Measurements from ENCODE around the gene EIF5A.

The EIF5A gene

DNA sequence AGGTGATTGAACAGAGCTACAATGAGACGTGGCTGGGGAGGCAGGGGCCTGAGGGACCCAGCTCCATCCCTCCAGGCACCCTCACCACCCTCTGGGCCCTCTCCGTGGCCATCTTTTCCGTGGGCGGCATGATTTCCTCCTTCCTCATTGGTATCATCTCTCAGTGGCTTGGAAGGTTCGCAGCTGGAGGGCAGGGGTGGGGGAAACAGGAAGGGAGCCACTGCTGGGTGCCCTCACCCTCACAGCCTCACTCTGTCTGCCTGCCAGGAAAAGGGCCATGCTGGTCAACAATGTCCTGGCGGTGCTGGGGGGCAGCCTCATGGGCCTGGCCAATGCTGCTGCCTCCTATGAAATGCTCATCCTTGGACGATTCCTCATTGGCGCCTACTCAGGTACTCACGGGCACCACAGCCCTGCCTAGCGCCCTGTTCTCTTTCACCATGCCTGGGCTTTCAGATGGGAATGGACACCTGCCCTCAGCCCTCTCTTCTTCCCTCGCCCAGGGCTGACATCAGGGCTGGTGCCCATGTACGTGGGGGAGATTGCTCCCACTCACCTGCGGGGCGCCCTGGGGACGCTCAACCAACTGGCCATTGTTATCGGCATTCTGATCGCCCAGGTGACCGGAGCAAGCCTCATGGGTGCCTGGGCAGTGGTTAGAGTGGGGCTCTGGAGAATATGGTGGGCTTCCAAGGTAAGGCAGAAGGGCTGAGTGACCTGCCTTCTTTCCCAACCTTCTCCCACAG is 23.8 kb upstream of the EIF5A start:
- in situ Hi-C loops (cut with HindIII; ENCODE audit: low pct_ligation_motif_present, low pct_unique_long_range_greater_than_20kb, low sequenced_read_pairs), result no loop called here
- DNase-seq, result no peak

DNA sequence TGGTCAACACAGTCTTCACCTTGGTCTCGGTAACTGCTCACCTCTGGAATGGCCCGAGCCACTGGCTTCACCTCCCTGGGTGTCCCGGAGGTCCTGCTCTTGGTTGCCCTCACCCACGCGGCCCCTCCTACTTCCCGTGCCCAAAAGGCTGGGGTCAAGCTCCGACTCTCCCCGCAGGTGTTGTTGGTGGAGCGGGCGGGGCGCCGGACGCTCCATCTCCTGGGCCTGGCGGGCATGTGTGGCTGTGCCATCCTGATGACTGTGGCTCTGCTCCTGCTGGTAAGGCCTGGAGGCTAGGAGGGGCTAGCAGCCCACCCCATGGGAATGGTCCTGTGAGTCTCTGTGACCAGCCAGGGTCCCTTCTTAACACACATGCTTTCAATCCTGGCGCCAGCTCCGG is 22.5 kb upstream of the EIF5A start:
- no peak for DNase-seq
- in situ Hi-C loops (cut with HindIII; ENCODE audit: low pct_ligation_motif_present, low pct_unique_long_range_greater_than_20kb, low sequenced_read_pairs), result no loop called here

DNA sequence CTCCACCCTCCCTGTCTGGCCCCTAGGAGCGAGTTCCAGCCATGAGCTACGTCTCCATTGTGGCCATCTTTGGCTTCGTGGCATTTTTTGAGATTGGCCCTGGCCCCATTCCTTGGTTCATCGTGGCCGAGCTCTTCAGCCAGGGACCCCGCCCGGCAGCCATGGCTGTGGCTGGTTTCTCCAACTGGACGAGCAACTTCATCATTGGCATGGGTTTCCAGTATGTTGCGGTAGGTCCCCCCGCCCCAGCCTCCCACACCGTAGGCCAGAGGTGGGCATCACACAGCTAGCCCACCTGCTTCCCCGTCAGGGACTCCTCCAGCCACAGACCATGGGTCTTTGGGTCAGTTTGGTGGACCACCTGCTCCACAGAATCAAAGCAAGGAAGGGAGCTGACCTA is 21.7 kb upstream of the EIF5A start:
- no peak for DNase-seq
- in situ Hi-C loops (cut with HindIII; ENCODE audit: low pct_ligation_motif_present, low pct_unique_long_range_greater_than_20kb, low sequenced_read_pairs), result no loop called here

DNA sequence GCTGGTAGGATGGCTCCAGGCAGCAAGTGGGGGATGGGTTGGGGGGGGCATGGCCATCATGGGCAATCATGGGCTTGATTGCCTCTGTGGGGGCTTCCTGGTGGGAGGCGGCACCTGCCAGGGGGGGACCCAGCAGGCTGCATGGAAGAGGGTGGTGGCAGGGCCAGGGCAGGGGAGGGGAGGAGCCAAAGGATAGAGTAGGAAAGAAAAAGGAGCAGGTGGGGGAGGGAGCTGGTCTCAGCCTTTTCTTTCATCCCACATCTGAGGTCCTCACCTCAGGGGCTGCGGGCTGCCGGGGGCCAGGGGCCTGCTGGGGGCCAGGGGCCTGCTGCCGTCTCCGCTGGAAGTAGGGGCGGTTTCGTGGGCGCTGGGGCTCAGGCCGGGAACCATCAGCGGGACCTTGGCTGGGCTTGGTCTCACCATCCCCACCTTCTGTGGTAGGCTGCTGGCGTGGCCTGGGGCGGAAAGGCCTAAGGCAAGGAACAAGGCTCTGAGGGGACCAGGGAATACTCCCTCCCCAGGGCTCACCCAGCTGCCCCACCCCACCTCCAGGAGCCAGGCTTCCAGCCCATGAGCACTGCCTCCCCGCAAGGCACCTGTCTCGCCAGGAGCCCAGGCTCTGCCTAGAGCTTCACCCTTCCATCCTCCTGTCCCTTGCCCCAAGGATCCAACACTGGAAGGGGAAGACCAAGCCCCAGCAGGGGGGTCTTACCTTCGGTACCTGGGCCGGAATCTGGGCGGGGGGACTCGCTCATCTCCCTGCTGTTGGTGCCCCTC is 18.0 kb upstream of the EIF5A start:
- in situ Hi-C loops (cut with HindIII; ENCODE audit: low pct_ligation_motif_present, low pct_unique_long_range_greater_than_20kb, low sequenced_read_pairs), result no loop called here

DNA sequence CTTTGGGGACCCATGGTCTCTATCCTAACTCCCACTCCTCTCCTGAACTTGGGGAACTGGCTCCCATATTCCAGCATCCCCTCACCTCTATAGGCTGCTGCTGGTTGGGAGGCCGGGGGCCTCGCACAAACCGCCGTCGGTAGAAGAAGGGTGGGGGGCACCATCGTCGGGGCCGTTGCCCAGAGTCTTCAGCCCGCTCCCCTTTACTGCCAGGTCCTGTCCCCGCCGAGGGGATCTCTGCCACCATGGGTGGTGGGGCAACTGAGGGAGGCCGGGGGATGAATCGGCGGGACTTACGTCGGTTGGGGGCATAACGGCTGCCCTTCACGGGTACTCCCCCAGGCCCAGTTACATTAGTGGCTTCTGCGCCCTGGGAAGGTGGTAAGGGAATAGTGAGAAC is 17.3 kb upstream of the EIF5A start:
- in situ Hi-C loops (cut with HindIII; ENCODE audit: low pct_ligation_motif_present, low pct_unique_long_range_greater_than_20kb, low sequenced_read_pairs), result no loop called here

More for the DNA sequence above, 18.0 kb upstream of the EIF5A start:
- no peak for DNase-seq

DNA sequence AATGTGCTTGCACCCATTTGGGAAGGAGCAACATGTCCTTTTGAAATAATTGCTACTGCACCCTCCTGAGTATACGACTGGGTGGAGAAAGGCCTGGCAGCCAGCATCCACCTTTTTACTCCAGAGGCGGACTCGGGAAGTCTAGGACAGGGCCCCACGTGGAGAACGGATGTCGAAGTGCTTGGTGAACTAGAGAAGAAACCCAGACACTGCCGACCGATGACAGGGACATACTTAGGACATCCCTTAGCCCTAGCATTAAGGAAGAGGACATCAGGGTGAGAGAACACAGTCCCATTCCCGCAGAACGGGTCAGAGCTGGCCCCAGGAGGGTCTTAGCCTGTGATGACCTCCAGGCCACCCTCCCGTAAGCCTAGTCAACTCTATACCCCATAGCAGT is 16.7 kb upstream of the EIF5A start:
- in situ Hi-C loops (cut with HindIII; ENCODE audit: low pct_ligation_motif_present, low pct_unique_long_range_greater_than_20kb, low sequenced_read_pairs), result no loop called here
- DNase-seq, result no peak

More for the DNA sequence above, 17.3 kb upstream of the EIF5A start:
- DNase-seq, result no peak

DNA sequence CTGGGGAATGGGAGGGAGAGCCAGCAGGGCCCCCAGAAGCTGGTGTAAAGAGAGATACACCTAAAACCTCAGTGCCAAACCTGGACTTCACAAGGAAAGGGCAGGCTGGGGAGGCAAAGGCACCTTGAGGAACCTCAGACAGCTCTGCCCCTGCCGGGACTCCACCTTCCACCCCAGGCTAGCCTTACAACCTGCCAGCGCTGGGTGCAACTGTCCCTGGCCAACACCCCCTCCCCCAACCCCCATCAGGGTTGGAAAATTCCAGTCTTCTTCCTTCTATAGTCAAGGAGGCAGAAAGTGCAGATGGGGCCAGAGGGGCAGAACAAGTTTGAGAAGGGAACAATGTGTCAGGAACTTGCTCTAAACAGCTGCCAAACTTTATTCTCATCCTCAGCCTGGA is 15.2 kb upstream of the EIF5A start:
- no peak for DNase-seq
- in situ Hi-C loops (cut with HindIII; ENCODE audit: low pct_ligation_motif_present, low pct_unique_long_range_greater_than_20kb, low sequenced_read_pairs), result no loop called here

DNA sequence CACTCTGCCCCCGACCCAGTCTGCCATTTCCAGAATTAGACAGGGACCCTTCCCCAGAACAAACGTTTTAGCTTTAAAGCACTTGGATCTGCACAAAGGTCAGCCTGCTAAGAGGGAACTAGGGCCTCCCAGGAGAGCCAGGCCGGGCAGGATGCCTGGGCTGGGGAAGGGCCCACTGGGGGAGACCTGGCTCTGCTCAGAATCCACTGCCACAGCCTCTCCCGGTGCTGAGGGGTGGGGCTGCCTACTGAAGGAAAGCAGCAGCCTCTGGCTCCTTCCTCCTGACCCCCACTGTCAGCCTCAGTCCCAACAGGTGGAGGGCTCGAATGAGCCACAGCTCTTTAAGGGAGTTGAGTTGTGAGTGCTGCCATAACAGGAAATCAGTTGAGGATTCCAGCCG is 14.7 kb upstream of the EIF5A start:
- no peak for DNase-seq
- in situ Hi-C loops (cut with HindIII; ENCODE audit: low pct_ligation_motif_present, low pct_unique_long_range_greater_than_20kb, low sequenced_read_pairs), result no loop called here

DNA sequence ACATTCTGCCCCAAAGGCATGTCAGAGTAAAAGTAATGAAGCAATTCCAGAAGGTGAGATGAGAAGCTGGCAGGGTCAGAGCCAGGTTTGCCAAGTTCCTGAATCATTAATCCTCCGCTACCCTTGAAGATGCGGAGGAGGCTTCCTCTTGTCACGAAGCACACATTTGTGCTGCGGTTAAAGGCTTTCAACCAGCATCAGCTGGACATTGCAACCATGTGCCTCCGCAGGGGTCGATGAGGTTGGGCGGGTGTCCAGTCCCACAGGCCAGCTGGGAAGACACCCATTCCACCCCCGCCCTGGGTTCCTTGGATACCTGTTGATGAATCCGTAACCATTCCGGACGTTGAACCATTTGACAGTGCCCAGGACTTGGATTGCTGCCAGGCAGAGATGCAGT is 14.3 kb upstream of the EIF5A start:
- in situ Hi-C loops (cut with HindIII; ENCODE audit: low pct_ligation_motif_present, low pct_unique_long_range_greater_than_20kb, low sequenced_read_pairs), result no loop called here
- DNase-seq, result peak; percentile 42

DNA sequence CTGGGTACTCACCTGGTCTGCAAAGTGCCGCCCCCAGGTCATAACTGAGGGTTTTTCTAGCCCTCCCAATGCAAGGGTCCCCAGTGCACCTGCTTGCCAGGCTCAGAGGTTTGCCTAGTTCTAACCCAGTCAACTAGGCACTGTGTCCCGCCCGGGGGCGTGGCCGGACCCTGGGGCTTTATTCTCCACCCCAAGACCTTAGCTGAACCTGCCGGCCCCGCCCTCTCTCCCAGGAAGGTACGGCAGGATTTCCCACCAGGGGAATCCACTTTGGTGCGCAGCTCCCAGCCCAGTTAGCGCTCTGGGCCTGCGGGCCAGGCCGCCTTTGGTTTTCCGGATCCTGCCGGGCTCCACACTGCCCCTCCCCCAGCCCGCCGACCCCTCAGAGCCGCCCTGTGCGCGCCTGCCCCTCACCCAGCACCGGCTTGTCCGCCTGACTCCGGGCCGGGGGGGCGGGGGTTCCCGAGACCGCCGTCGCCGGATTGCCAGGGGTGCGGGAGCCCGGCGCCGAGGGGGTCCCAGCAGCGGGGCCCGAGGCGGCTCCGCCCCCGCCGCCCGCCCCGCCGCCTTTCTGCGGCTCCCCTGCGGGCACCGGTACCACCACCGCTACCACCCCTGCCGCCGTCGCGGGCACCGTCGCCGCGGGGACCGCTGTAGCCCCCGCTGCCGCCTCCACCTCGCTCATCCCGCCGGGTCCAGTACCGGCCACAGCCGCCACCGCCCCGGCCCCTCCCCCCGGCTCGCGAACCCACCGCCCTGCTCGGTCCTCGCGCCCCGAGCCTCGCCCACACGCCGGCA is 13.4 kb upstream of the EIF5A start:
- DNase-seq, result no peak
- in situ Hi-C loops (cut with HindIII; ENCODE audit: low pct_ligation_motif_present, low pct_unique_long_range_greater_than_20kb, low sequenced_read_pairs), result no loop called here

DNA sequence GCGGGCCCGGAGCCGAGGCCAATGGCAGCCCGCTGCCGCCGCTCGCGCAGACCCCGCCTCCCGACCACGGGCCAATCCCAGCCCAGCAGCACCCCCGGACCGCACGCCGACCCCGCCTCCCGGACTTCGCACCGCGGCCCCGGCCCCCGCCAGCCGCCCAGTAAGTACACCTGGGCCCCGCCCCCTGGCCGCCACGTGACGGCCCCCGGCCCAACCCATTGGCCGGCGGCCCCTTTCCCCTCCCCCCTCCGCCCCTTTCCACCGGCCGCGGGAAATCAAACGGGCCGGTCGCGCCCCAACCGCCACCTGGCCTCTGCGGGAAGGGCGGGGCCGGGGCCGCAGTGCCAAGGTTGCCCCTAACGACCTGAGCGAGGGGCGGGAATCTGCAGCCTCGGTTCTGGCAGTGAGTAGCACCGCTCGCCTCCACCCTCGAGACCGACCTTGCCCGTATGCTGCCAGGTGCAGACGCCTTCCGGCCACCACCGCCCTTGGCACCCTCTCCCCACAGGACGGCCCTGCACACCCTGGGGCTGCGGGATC is 12.7 kb upstream of the EIF5A start, which contains the start of gene YBX2:
TSS of gene YBX2 (minus strand) at position 26 of the 540 bp plus-strand sequence. CDS start 139 bp downstream, outside the sequence.
- in situ Hi-C loops (cut with HindIII; ENCODE audit: low pct_ligation_motif_present, low pct_unique_long_range_greater_than_20kb, low sequenced_read_pairs), result no loop called here
- DNase-seq, result no peak

DNA sequence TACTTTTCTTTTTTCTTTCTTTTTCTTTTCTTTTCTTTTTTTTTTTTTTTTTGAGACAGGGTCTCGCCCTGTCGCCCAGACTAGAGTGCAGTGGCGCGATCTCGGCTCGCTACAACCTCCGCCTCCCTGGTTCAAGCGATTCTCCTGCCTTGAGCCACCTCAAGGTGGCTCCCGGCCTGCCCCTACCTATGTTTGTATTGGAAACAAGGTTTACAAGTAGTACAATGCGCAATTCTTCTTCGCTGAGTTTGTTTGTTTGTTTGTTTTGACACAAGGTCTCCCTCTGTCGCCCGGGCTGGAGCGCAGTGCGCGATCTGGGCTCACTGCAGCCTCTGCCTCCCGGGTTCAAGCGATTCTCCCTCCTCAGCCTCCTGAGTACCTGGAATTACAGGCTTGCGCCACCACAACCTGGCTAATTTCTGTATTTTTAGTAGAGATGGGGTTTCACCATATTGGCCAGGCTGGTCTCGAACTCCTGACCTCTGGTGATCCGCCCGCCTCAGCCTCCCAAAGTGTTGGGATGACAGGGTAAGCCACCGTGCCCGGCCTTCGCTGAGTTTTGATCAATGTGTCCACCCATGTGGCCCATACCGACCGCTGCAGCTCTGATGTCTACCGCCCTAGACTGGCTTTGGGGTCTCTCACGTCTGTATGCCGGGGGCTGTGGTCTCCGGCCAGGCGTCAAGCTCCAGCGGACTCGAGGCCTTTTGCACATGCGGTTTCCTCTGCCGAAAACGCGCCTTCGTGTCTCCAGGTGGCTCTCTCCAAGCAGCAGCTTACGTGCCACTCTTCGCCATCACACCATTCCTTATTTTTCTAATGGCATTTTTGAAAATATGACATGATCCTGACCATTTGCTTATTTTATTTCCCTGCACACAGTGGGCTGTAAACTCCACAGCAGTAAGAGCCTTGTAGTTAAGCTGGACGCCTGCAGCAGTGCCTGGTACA is 11.9 kb upstream of the EIF5A start:
- in situ Hi-C loops (cut with HindIII; ENCODE audit: low pct_ligation_motif_present, low pct_unique_long_range_greater_than_20kb, low sequenced_read_pairs), result no loop called here
- DNase-seq, result no peak

DNA sequence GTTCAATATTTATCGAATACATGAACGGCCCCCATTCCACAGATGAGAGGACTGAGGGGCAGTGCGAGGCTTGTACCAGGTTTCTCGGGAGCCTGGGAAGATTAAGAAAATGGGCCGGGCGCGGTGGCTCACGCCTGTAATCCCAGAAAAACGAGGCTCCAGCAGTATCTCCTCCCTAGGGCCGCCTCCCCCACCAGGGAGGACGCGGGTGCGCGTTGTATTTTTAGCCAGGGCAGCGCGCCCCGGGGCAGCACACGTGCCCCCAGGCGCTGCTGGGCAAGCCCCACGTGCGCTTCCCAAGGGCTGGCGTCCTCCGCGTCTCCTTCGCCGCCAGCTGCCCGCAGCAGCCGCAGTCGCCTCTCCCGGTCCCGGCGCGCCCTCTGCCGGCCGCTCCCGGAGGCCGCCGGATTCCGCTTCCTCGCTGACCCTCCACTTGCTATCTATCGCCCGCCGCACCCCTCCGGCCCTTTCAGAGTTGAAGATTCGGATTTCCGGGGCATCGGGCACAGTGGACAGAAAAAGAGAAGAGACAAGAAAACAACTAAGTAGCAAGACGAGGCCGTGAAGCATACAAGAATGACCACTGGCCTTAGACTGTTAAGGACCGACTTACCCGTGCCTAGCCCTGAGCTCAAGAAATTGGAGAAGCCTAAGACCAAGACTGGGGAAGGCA is 11.1 kb upstream of the EIF5A start:
- peak; percentile 86 for DNase-seq
- in situ Hi-C loops (cut with HindIII; ENCODE audit: low pct_ligation_motif_present, low pct_unique_long_range_greater_than_20kb, low sequenced_read_pairs), result no loop called here

DNA sequence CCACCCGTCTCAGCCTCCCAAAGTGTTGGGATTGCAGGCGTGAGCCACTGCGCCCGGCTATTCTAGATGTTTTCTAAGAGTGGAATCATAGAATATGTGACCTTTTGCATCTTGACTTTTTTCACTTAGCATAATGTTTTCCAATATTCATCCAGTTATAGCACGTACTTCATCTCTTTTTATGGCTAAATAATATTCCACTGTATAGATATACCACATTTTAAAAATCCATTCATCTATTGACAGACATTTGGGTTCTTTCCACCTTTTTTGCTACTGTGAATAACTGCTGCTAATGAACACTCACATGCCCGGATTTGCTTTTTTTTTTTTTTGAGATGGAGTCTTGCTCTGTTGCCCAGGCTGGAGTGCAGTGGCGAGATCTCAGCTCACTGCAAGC is 3.2 kb upstream of the EIF5A start:
- in situ Hi-C loops (cut with HindIII; ENCODE audit: low pct_ligation_motif_present, low pct_unique_long_range_greater_than_20kb, low sequenced_read_pairs), result no loop called here
- no peak for DNase-seq

DNA sequence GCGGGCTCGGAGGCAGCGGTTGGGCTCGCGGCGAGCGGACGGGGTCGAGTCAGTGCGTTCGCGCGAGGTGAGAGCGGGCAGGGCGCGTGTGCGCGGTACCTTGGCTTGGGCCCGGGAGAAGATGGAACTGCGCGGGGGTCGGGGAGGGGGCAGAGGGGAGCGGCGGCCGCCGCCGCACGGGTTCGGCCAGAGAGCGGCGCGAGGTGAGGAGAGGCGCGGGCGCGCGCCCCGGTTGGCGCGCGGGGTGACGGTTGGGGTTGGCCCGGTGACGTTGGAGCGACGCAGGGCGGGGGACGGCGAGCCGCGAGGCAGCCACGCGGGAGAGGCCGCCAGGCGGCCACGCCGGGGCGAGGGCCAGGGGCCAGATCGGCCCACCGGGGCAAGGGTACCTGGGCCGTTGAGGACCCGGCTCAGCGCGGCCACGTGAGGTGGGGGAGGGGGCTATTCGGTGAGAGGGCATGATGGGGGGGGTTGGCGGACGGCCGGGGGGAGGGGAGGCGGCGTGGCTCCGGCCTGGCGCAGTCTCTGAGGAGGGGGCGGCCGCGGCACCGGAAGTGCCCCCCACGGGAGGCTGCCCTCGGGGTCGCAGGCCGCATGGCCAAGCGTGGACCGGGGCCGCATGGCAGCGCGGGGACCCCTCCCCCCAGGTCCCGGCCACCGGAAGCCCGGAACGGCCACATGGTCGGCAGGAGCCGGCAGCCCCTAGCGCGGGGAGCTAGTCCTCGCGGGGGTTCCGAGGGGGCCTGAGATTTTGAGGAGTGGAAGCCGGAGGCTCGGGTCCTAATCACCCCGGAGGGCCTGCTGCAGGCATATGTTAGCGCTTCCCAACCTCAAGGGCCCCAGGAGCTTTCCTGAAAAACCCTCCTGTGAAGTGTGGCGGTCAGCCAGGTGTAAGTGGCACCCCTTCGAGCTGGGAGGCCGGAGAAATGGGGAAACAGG is 527 bp downstream of the EIF5A start:
- in situ Hi-C loops (cut with HindIII; ENCODE audit: low pct_ligation_motif_present, low pct_unique_long_range_greater_than_20kb, low sequenced_read_pairs), result no loop called here

DNA sequence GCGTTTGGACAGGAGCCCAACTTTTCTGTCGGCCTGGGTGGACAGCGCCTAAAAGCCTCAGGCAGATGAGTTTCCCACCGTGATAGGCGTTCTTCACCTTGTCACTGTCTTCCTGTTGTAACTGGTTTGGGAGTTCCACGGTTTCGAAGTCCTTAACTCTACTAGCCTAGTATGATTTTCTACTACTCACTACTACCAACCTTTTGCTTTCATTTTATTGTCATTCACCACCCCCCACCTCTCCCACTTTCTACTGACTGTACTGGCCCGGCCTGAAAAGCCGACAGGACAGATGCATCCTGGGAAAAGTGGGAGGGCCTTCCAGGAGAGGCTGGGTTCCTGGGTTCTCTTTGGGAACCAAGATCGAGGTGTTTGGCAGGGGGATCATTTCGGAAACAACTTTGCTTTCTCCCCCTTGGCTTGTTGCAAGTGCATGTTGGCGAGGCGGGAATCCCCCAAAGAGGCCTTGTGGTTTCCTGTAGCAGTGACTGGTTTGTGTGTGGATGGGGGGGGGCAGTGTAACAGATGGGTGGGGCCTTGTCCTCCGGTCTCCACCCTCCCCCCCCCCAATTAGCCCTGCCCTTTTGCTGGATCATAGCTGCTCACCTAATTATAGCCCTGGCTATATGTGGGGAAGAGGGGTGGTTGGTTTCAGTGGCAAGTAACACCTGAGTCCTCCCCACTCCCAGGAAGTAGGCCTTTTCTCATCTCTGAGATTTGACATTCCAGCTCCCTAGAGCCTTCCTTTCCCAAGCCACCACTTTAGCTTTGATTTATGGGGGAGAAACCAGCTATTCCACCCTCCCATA is 1.4 kb downstream of the EIF5A start:
- in situ Hi-C loops (cut with HindIII; ENCODE audit: low pct_ligation_motif_present, low pct_unique_long_range_greater_than_20kb, low sequenced_read_pairs), result no loop called here

More for the DNA sequence above, 527 bp downstream of the EIF5A start:
- DNase-seq, result peak; percentile 53

More for the DNA sequence above, 1.4 kb downstream of the EIF5A start:
- DNase-seq, result peak; percentile 90
